Subcutaneous adipose tissue (tissue), 4 donors: ENCODE data around the gene B3GNT7. TPM values are rescaled to one million over a fixed set of nuclear protein-coding genes. Genes with fewer than 3 reads are reported as not detected.

Source experiments
- CTCF ChIP-seq: fragments of 450-650 bp; IDR thresholded peaks from one replicate; pipeline ENCODE4 v1.5.1; 2016; ENCODE audit warnings: low read depth, mild to moderate bottlenecking, control low read depth, antibody characterized with exemption, moderate library complexity
- total RNA-seq, 4 donors: library from RNA; depleted of rRNA; stranded (reverse); fragments of >200 nt; gene quantifications; one replicate each; pipeline ENCODE4 v1.1.0, GENCODE V29; 2016

Gene B3GNT7, protein sequence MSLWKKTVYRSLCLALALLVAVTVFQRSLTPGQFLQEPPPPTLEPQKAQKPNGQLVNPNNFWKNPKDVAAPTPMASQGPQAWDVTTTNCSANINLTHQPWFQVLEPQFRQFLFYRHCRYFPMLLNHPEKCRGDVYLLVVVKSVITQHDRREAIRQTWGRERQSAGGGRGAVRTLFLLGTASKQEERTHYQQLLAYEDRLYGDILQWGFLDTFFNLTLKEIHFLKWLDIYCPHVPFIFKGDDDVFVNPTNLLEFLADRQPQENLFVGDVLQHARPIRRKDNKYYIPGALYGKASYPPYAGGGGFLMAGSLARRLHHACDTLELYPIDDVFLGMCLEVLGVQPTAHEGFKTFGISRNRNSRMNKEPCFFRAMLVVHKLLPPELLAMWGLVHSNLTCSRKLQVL
- 1 to 10 TPM in 3 of 4 donors, under 1 TPM in 1; 0.82 to 3.4 (median 1.8) TPM for total RNA-seq

DNA sequence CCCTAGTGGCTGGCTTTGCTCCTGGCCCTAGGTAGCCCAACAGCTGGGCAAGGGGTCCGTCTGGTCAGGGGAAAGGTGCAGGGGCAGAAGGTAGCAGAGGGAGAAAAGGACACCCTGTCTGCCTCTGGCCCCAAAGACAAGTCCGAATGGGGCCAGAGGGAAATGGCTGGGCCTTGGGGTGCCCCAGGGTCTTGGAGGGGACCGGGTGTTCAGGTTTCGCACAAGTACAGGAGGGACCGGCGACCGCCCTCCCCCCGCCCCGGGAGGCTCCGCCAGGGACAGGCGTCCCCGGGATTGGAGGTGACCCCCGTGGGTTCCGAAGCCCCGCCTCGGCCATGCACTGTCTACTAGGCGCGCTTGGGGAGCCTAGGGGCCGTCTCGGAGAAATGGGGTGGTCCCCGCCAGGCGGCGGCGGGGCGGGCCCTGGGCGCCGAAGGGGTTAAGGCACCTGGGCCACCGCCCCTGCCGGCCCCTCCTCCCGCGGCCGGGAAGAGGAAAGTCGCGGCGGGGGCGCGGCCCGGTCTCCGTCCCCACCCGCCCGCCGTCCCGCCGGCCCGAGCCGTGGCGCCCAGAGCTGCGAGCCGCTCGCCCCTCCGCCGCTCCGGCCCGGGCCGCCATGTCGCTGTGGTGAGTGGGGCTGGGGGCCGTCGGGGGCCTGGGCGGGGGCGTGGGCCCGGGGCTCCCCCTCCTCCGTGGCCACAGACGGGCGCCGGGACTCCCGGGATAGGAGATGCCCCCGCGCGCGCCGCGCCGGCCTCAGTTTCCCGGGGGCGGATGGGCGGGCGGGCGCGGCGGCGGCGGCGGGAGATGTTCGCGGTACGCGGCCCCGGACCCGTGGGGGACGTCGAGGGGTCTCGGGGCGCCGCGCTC lies at the start of gene B3GNT7:
B3GNT7 (plus strand) TSS at position 523 of the 870 bp plus-strand sequence; CDS start at position 617, 94 bp downstream.
- no peak for TF ChIP-seq CTCF

GRCh38 chr2:231347081-231347480 lies 48.4 kb upstream of the B3GNT7 start:
- TF ChIP-seq CTCF: no peak

- TF ChIP-seq CTCF: no peak
Observed at GRCh38 chr2:231347638-231348037, 47.9 kb upstream of the B3GNT7 start.

- no peak for TF ChIP-seq CTCF
Observed at GRCh38 chr2:231348173-231348572, 47.3 kb upstream of the B3GNT7 start.

GRCh38 chr2:231348704-231349373 lies 46.7 kb upstream of the B3GNT7 start:
- TF ChIP-seq CTCF: no peak

DNA sequence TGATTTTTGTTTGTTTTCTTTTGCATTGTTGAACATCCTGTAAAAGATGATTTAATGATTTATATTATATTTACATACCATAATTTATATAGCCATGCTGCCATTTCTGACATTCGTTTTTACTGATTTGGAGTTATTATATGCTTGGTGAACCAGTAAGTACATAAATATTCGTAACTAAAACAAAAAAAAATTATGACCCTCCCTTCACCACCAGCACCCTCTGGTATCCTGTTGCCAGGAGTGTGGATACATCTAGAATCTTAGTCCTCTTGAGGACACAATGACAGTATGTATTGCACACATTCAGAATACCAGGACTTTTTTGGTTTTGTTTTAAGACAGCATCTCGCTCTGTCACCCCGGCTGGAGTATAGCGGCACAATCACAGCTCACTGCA lies 43.9 kb upstream of the B3GNT7 start:
- TF ChIP-seq CTCF: no peak

DNA sequence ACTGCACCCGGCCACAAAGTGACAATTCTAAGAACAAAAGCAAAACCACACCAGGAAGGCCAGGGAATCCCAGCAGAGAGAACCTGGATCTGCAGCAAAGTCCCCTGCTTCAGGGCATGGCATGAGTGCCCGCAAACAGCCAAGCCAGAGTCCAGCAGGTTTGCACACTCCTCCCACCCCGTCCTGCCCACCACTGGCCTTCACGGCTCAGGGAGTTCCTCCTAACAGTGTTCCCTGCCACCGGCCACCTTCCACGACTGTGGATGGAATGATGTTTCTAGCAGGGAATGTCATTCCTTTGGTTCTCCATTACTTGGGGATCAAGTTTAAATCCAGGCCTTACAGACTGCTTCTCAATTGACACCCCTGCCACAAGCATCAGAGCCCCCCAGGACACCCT lies 42.0 kb upstream of the B3GNT7 start:
- no peak for TF ChIP-seq CTCF
